ENCODE data around the gene WNT4.

The WNT4 gene

GRCh38 chr1:22131875-22132486 is 10.9 kb downstream of the WNT4 start:
- peak; percentile 90 for TF ChIP-seq CTCF (IDR thresholded peaks at IDR 0.05; ENCODE audit: low read length)
- no peak for TF ChIP-seq EZH2 (IDR thresholded peaks at IDR 0.05; ENCODE audit: borderline replicate concordance, low read length)
- Histone ChIP-seq H3K27me3 (ENCODE audit: insufficient read depth, low read length) (peaks cover 10% of the 10 kb centered on the region; the same call in 1 of the 2 replicates), H3F3A (ENCODE audit: insufficient read depth, low read length) (no peaks in the 10 kb centered on the region), H3K9me2 (ENCODE audit: low read depth, low read length) (no peaks in the 10 kb centered on the region), H3K9ac (ENCODE audit: low read length) (no peak overlapping the region), H3K4me2 (ENCODE audit: low read length) (no peak overlapping the region), H4K20me1 (ENCODE audit: insufficient read depth, low read length) (no peaks in the 10 kb centered on the region), H3K27ac (ENCODE audit: low read depth, low read length, poor library complexity, severe bottlenecking) (no peak overlapping the region), H3K4me3 (ENCODE audit: low read depth, low read length, poor library complexity, severe bottlenecking) (no peak overlapping the region), H3K79me2 (ENCODE audit: insufficient read depth, low read length) (no peaks in the 10 kb centered on the region), H3K36me3 (ENCODE audit: insufficient read depth, low read length) (no peaks in the 10 kb centered on the region), H3K9me3 (ENCODE audit: low read length) (no peaks in the 10 kb centered on the region), H3K4me1 (ENCODE audit: insufficient read depth, low read length, severe bottlenecking) (no peaks in the 10 kb centered on the region), H2AFZ (ENCODE audit: low read length) (no peak overlapping the region)

GRCh38 chr1:22131062-22131461 is 11.8 kb downstream of the WNT4 start:
- Histone ChIP-seq H2AFZ (ENCODE audit: low read length) (no peak overlapping the region), H3K4me2 (ENCODE audit: low read length) (no peak overlapping the region), H3K79me2 (ENCODE audit: insufficient read depth, low read length) (no peaks in the 10 kb centered on the region), H3K36me3 (ENCODE audit: insufficient read depth, low read length) (no peaks in the 10 kb centered on the region), H3K9me2 (ENCODE audit: low read depth, low read length) (no peaks in the 10 kb centered on the region), H3K9ac (ENCODE audit: low read length) (no peak overlapping the region), H3K9me3 (ENCODE audit: low read length) (no peaks in the 10 kb centered on the region), H4K20me1 (ENCODE audit: insufficient read depth, low read length) (no peaks in the 10 kb centered on the region), H3F3A (ENCODE audit: insufficient read depth, low read length) (no peaks in the 10 kb centered on the region), H3K4me1 (ENCODE audit: insufficient read depth, low read length, severe bottlenecking) (no peaks in the 10 kb centered on the region), H3K27me3 (ENCODE audit: insufficient read depth, low read length) (peaks cover 10% of the 10 kb centered on the region; the same call in 1 of the 2 replicates), H3K4me3 (ENCODE audit: low read depth, low read length, poor library complexity, severe bottlenecking) (no peak overlapping the region), H3K27ac (ENCODE audit: low read depth, low read length, poor library complexity, severe bottlenecking) (no peak overlapping the region)
- TF ChIP-seq EZH2 (IDR thresholded peaks at IDR 0.05; ENCODE audit: borderline replicate concordance, low read length) (no peak), CTCF (IDR thresholded peaks at IDR 0.05; ENCODE audit: low read length) (no peak)

GRCh38 chr1:22129501-22130117 is 13.3 kb downstream of the WNT4 start:
- Histone ChIP-seq H3K4me2 (ENCODE audit: low read length) (no peak overlapping the region), H3F3A (ENCODE audit: insufficient read depth, low read length) (no peaks in the 10 kb centered on the region), H3K4me1 (ENCODE audit: insufficient read depth, low read length, severe bottlenecking) (no peaks in the 10 kb centered on the region), H3K9ac (ENCODE audit: low read length) (no peak overlapping the region), H2AFZ (ENCODE audit: low read length) (no peak overlapping the region), H3K79me2 (ENCODE audit: insufficient read depth, low read length) (no peaks in the 10 kb centered on the region), H3K36me3 (ENCODE audit: insufficient read depth, low read length) (no peaks in the 10 kb centered on the region), H3K9me3 (ENCODE audit: low read length) (no peaks in the 10 kb centered on the region), H3K27me3 (ENCODE audit: insufficient read depth, low read length) (peaks cover 10% of the 10 kb centered on the region; the same call in 1 of the 2 replicates), H3K9me2 (ENCODE audit: low read depth, low read length) (no peaks in the 10 kb centered on the region), H3K27ac (ENCODE audit: low read depth, low read length, poor library complexity, severe bottlenecking) (no peak overlapping the region), H4K20me1 (ENCODE audit: insufficient read depth, low read length) (no peaks in the 10 kb centered on the region), H3K4me3 (ENCODE audit: low read depth, low read length, poor library complexity, severe bottlenecking) (no peak overlapping the region)
- TF ChIP-seq EZH2 (IDR thresholded peaks at IDR 0.05; ENCODE audit: borderline replicate concordance, low read length) = no peak
- TF ChIP-seq CTCF (IDR thresholded peaks at IDR 0.05; ENCODE audit: low read length) = no peak

All from OCI-LY1 (cell line).